Neural crest cell (in vitro differentiated cells): ENCODE results near the gene LRRC75A. TPM values are rescaled to one million over a fixed set of nuclear protein-coding genes. Genes with fewer than 3 reads are reported as not detected.
A peak's percentile ranks its signal among the peaks of the same experiment; 100 is the strongest.

Experiments
- DNase-seq: peaks from one replicate; pipeline ENCODE4 v3.0.0; 2021; ENCODE audit warnings: low read depth, mixed read lengths, low spot score
- H3K27ac Mint-ChIP-seq: one replicate; pipeline ENCODE4 v1.8.0; 2021; ENCODE audit warnings: mild to moderate bottlenecking, mixed read lengths; ENCODE audit not compliant: unreplicated experiment
- H3K27me3 Mint-ChIP-seq: 2 replicates; pipeline ENCODE4 v1.8.0; 2021; ENCODE audit warnings: low read depth, mild to moderate bottlenecking, mixed read lengths
- H3K36me3 Mint-ChIP-seq: 2 replicates; pipeline ENCODE4 v1.8.0; 2021; ENCODE audit warnings: low read depth, mild to moderate bottlenecking, mixed read lengths
- H3K4me1 Mint-ChIP-seq: 2 replicates; pipeline ENCODE4 v1.8.0; 2021; ENCODE audit warnings: mixed read lengths
- H3K4me3 Mint-ChIP-seq: one replicate; pipeline ENCODE4 v1.8.0; 2021; ENCODE audit warnings: mild to moderate bottlenecking, mixed read lengths
- H3K9me3 Mint-ChIP-seq: 2 replicates; pipeline ENCODE4 v1.8.0; 2021; ENCODE audit warnings: mixed read lengths
- total RNA-seq: library from RNA; stranded (reverse); gene quantifications from 2 replicates; pipeline ENCODE4 v1.2.1, GENCODE V29; 2021
- TF ChIP-seq, protein P1 (sequence below): fragments of 200-600 bp; sonication (generic); conservative IDR thresholded peaks from 2 replicates; pipeline ENCODE4 v1.5.0; 2021; ENCODE audit warnings: antibody characterized with exemption, mild to moderate bottlenecking

The LRRC75A gene
- total RNA-seq, 1 donor from 2014 or later, result 5.6 TPM

GRCh38 chr17:16417896-16418684 lies 73.9 kb downstream of the LRRC75A start:
- no peak for DNase-seq
- no peak overlapping the region for H3K27ac Mint-ChIP-seq
- peaks cover 27% of the 10 kb centered on the region for H3K4me1 Mint-ChIP-seq
- TF ChIP-seq, protein P1, sequence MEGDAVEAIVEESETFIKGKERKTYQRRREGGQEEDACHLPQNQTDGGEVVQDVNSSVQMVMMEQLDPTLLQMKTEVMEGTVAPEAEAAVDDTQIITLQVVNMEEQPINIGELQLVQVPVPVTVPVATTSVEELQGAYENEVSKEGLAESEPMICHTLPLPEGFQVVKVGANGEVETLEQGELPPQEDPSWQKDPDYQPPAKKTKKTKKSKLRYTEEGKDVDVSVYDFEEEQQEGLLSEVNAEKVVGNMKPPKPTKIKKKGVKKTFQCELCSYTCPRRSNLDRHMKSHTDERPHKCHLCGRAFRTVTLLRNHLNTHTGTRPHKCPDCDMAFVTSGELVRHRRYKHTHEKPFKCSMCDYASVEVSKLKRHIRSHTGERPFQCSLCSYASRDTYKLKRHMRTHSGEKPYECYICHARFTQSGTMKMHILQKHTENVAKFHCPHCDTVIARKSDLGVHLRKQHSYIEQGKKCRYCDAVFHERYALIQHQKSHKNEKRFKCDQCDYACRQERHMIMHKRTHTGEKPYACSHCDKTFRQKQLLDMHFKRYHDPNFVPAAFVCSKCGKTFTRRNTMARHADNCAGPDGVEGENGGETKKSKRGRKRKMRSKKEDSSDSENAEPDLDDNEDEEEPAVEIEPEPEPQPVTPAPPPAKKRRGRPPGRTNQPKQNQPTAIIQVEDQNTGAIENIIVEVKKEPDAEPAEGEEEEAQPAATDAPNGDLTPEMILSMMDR, result no peak
- H3K4me3 Mint-ChIP-seq, result no peak overlapping the region
- no peaks in the 10 kb centered on the region for H3K9me3 Mint-ChIP-seq
- no peaks in the 10 kb centered on the region for H3K27me3 Mint-ChIP-seq
- no peaks in the 10 kb centered on the region for H3K36me3 Mint-ChIP-seq

- no peak for DNase-seq
- TF ChIP-seq, protein P1, result no peak
- Mint-ChIP-seq H3K27me3 (no peaks in the 10 kb centered on the region), H3K4me1 (peaks cover 27% of the 10 kb centered on the region), H3K27ac (no peak overlapping the region), H3K36me3 (no peaks in the 10 kb centered on the region), H3K9me3 (no peaks in the 10 kb centered on the region), H3K4me3 (no peak overlapping the region)
These were observed 74.6 kb downstream of the LRRC75A start for GRCh38 chr17:16417399-16417798.

GRCh38 chr17:16415031-16415924 lies 76.7 kb downstream of the LRRC75A start, which contains the start of gene TRPV2:
Gene TRPV2, plus strand, starts transcription at chr17:16415571. Its CDS starts 2,098 bp downstream, at chr17:16417669.
- H3K4me3 Mint-ChIP-seq, result no peak within 1 kb of the TSS
- no peak for DNase-seq

GRCh38 chr17:16407911-16408588 lies 83.9 kb downstream of the LRRC75A start:
- H3K27ac Mint-ChIP-seq, result no peak overlapping the region
- DNase-seq, result no peak

More at GRCh38 chr17:16415031-16415924, 76.7 kb downstream of the LRRC75A start, which contains the start of gene TRPV2:
- Mint-ChIP-seq H3K4me1 (peaks cover 27% of the 10 kb centered on the region), H3K27ac (no peak within 1 kb of the TSS), H3K9me3 (no peaks in the 10 kb centered on the region), H3K36me3 (no peaks in the 10 kb centered on the region), H3K27me3 (no peaks in the 10 kb centered on the region)
- TF ChIP-seq, protein P1, result no peak

More at GRCh38 chr17:16407911-16408588, 83.9 kb downstream of the LRRC75A start:
- H3K27me3 Mint-ChIP-seq, result no peaks in the 10 kb centered on the region
- no peaks in the 10 kb centered on the region for H3K9me3 Mint-ChIP-seq
- H3K4me3 Mint-ChIP-seq, result peak overlapping the region; percentile 72
- TF ChIP-seq, protein P1, result no peak
- peaks cover 5% of the 10 kb centered on the region for H3K4me1 Mint-ChIP-seq
- no peaks in the 10 kb centered on the region for H3K36me3 Mint-ChIP-seq
